OCI-LY1 (cell line): ENCODE results near the gene POLH.

ENCODE experiments used
- EZH2 ChIP-seq: fragments of 200-600 bp; sonication (generic), shearing (Covaris generic); IDR thresholded peaks from 2 replicates; pipeline ENCODE4 v1.8.0; 2017; ENCODE audit warnings: borderline replicate concordance, mixed run types, mild to moderate bottlenecking, antibody characterized with exemption, low read length, moderate library complexity, mixed read lengths
- TF ChIP-seq, protein P1 (sequence below): fragments of 200-600 bp; sonication (generic), shearing (Covaris generic); IDR thresholded peaks from 2 replicates; pipeline ENCODE4 v1.5.1; 2017; ENCODE audit warnings: mild to moderate bottlenecking, antibody characterized with exemption, low read length, moderate library complexity, mixed read lengths

DNA sequence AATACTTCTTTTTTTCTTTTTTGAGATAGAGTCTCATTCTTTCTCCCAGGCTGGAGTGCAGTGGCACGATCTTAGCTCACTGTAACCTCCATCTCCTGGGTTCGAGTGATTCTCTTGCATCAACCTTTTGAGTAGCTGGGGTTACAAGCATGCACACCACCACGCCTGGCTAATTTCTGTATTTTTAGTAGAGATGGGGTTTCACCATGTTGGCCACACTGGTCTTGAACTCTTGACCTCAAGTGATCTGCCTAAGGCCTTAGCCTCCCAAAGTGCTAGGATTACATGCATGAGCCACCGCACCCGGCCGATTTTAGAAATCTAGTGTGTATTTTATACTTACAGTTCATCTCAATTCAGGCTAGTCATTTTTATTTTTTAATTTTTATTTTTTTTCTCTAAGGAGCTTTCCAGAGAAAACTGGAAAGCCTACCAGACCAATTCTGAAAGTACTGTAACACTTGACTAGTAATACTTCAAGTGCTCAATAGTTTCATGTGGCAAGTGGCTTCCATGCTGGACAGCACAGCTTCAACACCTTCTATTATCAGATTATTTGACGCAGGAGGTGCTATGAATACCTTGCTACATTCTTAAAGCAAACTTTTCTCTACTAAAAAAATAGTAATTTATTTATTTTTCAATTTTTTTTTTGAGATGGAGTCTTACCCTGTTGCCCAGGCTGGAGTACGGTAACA, 34.1 kb upstream of the POLH start:
- no peak for TF ChIP-seq EZH2
- TF ChIP-seq, protein P1, sequence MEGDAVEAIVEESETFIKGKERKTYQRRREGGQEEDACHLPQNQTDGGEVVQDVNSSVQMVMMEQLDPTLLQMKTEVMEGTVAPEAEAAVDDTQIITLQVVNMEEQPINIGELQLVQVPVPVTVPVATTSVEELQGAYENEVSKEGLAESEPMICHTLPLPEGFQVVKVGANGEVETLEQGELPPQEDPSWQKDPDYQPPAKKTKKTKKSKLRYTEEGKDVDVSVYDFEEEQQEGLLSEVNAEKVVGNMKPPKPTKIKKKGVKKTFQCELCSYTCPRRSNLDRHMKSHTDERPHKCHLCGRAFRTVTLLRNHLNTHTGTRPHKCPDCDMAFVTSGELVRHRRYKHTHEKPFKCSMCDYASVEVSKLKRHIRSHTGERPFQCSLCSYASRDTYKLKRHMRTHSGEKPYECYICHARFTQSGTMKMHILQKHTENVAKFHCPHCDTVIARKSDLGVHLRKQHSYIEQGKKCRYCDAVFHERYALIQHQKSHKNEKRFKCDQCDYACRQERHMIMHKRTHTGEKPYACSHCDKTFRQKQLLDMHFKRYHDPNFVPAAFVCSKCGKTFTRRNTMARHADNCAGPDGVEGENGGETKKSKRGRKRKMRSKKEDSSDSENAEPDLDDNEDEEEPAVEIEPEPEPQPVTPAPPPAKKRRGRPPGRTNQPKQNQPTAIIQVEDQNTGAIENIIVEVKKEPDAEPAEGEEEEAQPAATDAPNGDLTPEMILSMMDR: no peak
